Keratinocyte (primary cell): Measurements from ENCODE around the gene MROH2A. TPM values are rescaled to one million over a fixed set of nuclear protein-coding genes. Genes with fewer than 3 reads are reported as not detected.

Experiments
- polyA plus RNA-seq, 5 experiments: library from polyadenylated mRNA; depleted of rRNA in 3 of 5; stranded (reverse) in 3 of 5; stranded (forward) in 1 of 5; unstranded in 1 of 5; fragments of >200 nt; gene quantifications; 1 replicate in 1 of 5; 2 replicates in 3 of 5; 3 replicates in 1 of 5; pipeline versions ENCODE4 v1.2.1 to v1.2.3, GENCODE V29; 2011 to 2012; ENCODE audit warnings: missing spikeins in 2 of 5, low read depth in 1 of 5, low replicate concordance in 1 of 5

The MROH2A gene
- polyA plus RNA-seq, 1 donor (not counting 4 experiments of a cell fraction or from before 2014, with no cell fraction given): 0.33 TPM

Other genes starting within 250 kb of the MROH2A start
- gene USP40, start 211.5 kb upstream of the MROH2A start, polyA plus RNA-seq: 30.6 to 44.1 TPM (median 37.3 TPM) in 3 replicates
- gene UGT1A8, start 160.7 kb upstream of the MROH2A start, polyA plus RNA-seq: 0.41 to 0.64 TPM (median 0.63 TPM) in 3 replicates
- 1.8 to 2.4 TPM (median 2.0 TPM) in 3 replicates for gene UGT1A10, start 141.9 kb upstream of the MROH2A start, polyA plus RNA-seq
- not detected in 3 replicates for gene UGT1A9, start 106.4 kb upstream of the MROH2A start, polyA plus RNA-seq
- gene UGT1A7, start 96.4 kb upstream of the MROH2A start, polyA plus RNA-seq: 0.19 to 1.2 TPM (median 0.87 TPM) in 3 replicates
- gene UGT1A6, start 85.4 kb upstream of the MROH2A start, polyA plus RNA-seq: 133 to 154 TPM (median 152 TPM) in 3 replicates
- gene UGT1A5, start 65.4 kb upstream of the MROH2A start, polyA plus RNA-seq: 0.51 to 2.2 TPM (median 1.3 TPM) in 3 replicates
- gene UGT1A4, start 59.6 kb upstream of the MROH2A start, polyA plus RNA-seq: 0.77 to 2.4 TPM (median 2.0 TPM) in 3 replicates
- gene UGT1A3, start 49.3 kb upstream of the MROH2A start, polyA plus RNA-seq: 0.63 to 3.2 TPM (median 1.8 TPM) in 3 replicates
- gene UGT1A1, start 18.1 kb upstream of the MROH2A start, polyA plus RNA-seq: 1.7 to 3.0 TPM (median 2.7 TPM) in 3 replicates
- 4.9 to 20.2 TPM (median 14.6 TPM) in 3 replicates for gene HJURP, start 76.2 kb downstream of the MROH2A start, polyA plus RNA-seq
- gene TRPM8, start 139.0 kb downstream of the MROH2A start, polyA plus RNA-seq: 0.04 to 0.26 TPM (median 0.06 TPM) in 3 replicates